H1 (cell line): Measurements from ENCODE around the gene PHF1. TPM values are rescaled to one million over a fixed set of nuclear protein-coding genes. Genes with fewer than 3 reads are reported as not detected.

Experiments
- CTCF ChIA-PET: fragments of 300-600 bp; sonication (Branson Sonifier 250); formaldehyde crosslinking; loops from one replicate; lab custom pipeline; 2021; ENCODE audit not compliant: partially characterized antibody; lab: Charles Lee
- POLR2A ChIA-PET: fragments of 300-600 bp; sonication (Branson Sonifier 250); formaldehyde crosslinking; loops from one replicate; lab custom pipeline; 2021; ENCODE audit warnings: inconsistent platforms; ENCODE audit not compliant: partially characterized antibody; lab: Charles Lee
- DNase-seq, 2 experiments: peaks; one replicate each; pipeline versions ENCODE4 v3.0.0 to v3.0.0-alpha.2; 2010 to 2022; ENCODE audit warnings: low spot score in 2 of 2, low read depth in 1 of 2, mixed read lengths in 1 of 2
- FAIRE-seq: peaks from 2 replicates; lab custom pipeline; 2011; peaks lifted over from hg19 to GRCh38; lab: Jason Lieb, UNC
- H2AFZ ChIP-seq: 2 replicates; pipeline ENCODE4 v1.8.1; 2012; ENCODE audit warnings: low read length, inconsistent platforms
- H2AK5ac ChIP-seq: 2 replicates; pipeline ENCODE4 v1.6.1; 2013; ENCODE audit warnings: low read depth, low read length
- H2BK120ac ChIP-seq: replicated peaks from 2 replicates; pipeline ENCODE3; 2013; ENCODE audit warnings: low read depth, low read length, inconsistent platforms
- H2BK12ac ChIP-seq: 2 replicates; pipeline ENCODE4 v1.6.1; 2013; ENCODE audit warnings: low read depth, low read length
- H2BK15ac ChIP-seq: 2 replicates; pipeline ENCODE4 v1.6.1; 2013; ENCODE audit warnings: low read length
- H2BK20ac ChIP-seq: 2 replicates; pipeline ENCODE4 v1.6.1; 2013; ENCODE audit warnings: low read length
- H2BK5ac ChIP-seq: 2 replicates; pipeline ENCODE4 v1.6.1; 2013; ENCODE audit warnings: low read depth, low read length
- H3K14ac ChIP-seq: 2 replicates; pipeline ENCODE4 v1.6.1; 2013; ENCODE audit warnings: inconsistent platforms; ENCODE audit not compliant: insufficient read length
- H3K18ac ChIP-seq: 2 replicates; pipeline ENCODE4 v1.6.1; 2013; ENCODE audit warnings: low read length; ENCODE audit errors: extremely low read depth
- H3K23ac ChIP-seq: 2 replicates; pipeline ENCODE4 v1.6.1; 2013; ENCODE audit warnings: inconsistent platforms; ENCODE audit not compliant: insufficient read length
- H3K23me2 ChIP-seq: 2 replicates; pipeline ENCODE4 v1.6.1; 2013; ENCODE audit warnings: low read depth, low read length
- H3K27ac ChIP-seq: 2 replicates; pipeline ENCODE4 v1.6.1; 2011; ENCODE audit warnings: low read depth, low read length, inconsistent platforms
- H3K27me3 ChIP-seq, 4 experiments: replicated peaks in 1 of 4; 1 replicate in 1 of 4; 2 replicates in 3 of 4; pipeline versions ENCODE4 v1.6.1 to v1.8.1; 2011 to 2013; ENCODE audit warnings: low read length in 3 of 4, mild to moderate bottlenecking in 3 of 4, inconsistent platforms in 2 of 4, mixed read lengths in 2 of 4, moderate library complexity in 1 of 4; ENCODE audit not compliant: control insufficient read depth in 3 of 4, insufficient read depth in 3 of 4; ENCODE audit errors: extremely low read depth in 1 of 4
- H3K36me3 ChIP-seq, 4 experiments: 2 replicates each; pipeline versions ENCODE4 v1.6.1 to v1.8.1; 2011 to 2013; ENCODE audit warnings: mild to moderate bottlenecking in 4 of 4, low read length in 3 of 4, moderate library complexity in 2 of 4, control low read depth in 1 of 4, inconsistent platforms in 1 of 4; ENCODE audit not compliant: insufficient read depth in 4 of 4, control insufficient read depth in 2 of 4
- H3K4ac ChIP-seq: replicated peaks from 2 replicates; pipeline ENCODE3; 2013; ENCODE audit warnings: low read length, low read depth, mixed read lengths, inconsistent platforms; ENCODE audit not compliant: insufficient read length
- H3K4me1 ChIP-seq, 4 experiments: replicated peaks in 1 of 4; 1 replicate in 1 of 4; 2 replicates in 3 of 4; pipeline versions ENCODE4 v1.6.1 to v1.8.1; 2011 to 2013; ENCODE audit warnings: low read length in 3 of 4, inconsistent platforms in 2 of 4, mixed read lengths in 1 of 4; ENCODE audit not compliant: insufficient read depth in 4 of 4, control insufficient read depth in 3 of 4
- H3K4me2 ChIP-seq, 2 experiments: 2 replicates each; pipeline versions ENCODE4 v1.6.1 to v1.8.1; 2011 to 2013; ENCODE audit warnings: low read depth in 2 of 2, low read length in 2 of 2, control low read depth in 1 of 2, inconsistent platforms in 1 of 2, mild to moderate bottlenecking in 1 of 2; ENCODE audit not compliant: insufficient read depth in 1 of 2
- H3K4me3 ChIP-seq, 4 experiments: fragments of 200-600, 300-600 bp in 1 of 4; sonication (generic), shearing (Covaris generic), sonication (Bioruptor Twin) in 1 of 4; 2 replicates each; pipeline versions ENCODE4 v1.5.1 to v1.8.1; 2011 to 2016; ENCODE audit warnings: low read length in 4 of 4, low read depth in 3 of 4, control low read depth in 2 of 4, inconsistent platforms in 2 of 4, mild to moderate bottlenecking in 2 of 4, mixed read lengths in 1 of 4, moderate library complexity in 1 of 4; ENCODE audit not compliant: insufficient read depth in 2 of 4; ENCODE audit errors: extremely low read depth in 1 of 4
- H3K56ac ChIP-seq: replicated peaks from 2 replicates; pipeline ENCODE3; 2013; ENCODE audit warnings: low read depth, mild to moderate bottlenecking, mixed read lengths, low read length, inconsistent platforms; ENCODE audit not compliant: insufficient read length
- H3K79me1 ChIP-seq: 2 replicates; pipeline ENCODE4 v1.6.1; 2013; ENCODE audit warnings: low read depth, low read length, control low read depth
- H3K79me2 ChIP-seq, 2 experiments: 2 replicates each; pipeline versions ENCODE4 v1.6.1 to v1.8.1; 2012 to 2013; ENCODE audit warnings: low read length in 2 of 2, mild to moderate bottlenecking in 2 of 2, inconsistent platforms in 1 of 2; ENCODE audit not compliant: insufficient read depth in 2 of 2, control insufficient read depth in 1 of 2
- H3K9ac ChIP-seq, 4 experiments: replicated peaks in 1 of 4; 1 replicate in 1 of 4; 2 replicates in 3 of 4; pipeline versions ENCODE4 v1.6.1 to v1.8.1; 2011 to 2013; ENCODE audit warnings: low read depth in 3 of 4, low read length in 3 of 4, control low read depth in 2 of 4, mild to moderate bottlenecking in 2 of 4, moderate library complexity in 2 of 4, inconsistent platforms in 1 of 4; ENCODE audit errors: extremely low read depth in 1 of 4
- H3K9me3 ChIP-seq, 2 experiments: 2 replicates each; pipeline versions ENCODE4 v1.6.1 to v1.8.1; 2012 to 2013; ENCODE audit warnings: mild to moderate bottlenecking in 2 of 2, moderate library complexity in 2 of 2, control low read depth in 1 of 2, inconsistent platforms in 1 of 2, low read depth in 1 of 2, low read length in 1 of 2, mixed read lengths in 1 of 2; ENCODE audit not compliant: insufficient read depth in 2 of 2
- H4K20me1 ChIP-seq, 2 experiments: replicated peaks in 1 of 2; 2 replicates each; pipeline versions ENCODE3 to v1.8.1; 2011 to 2013; ENCODE audit warnings: inconsistent platforms in 2 of 2, low read length in 2 of 2, mild to moderate bottlenecking in 1 of 2; ENCODE audit not compliant: insufficient read depth in 2 of 2, control insufficient read depth in 1 of 2
- H4K5ac ChIP-seq: 2 replicates; pipeline ENCODE4 v1.6.1; 2013; ENCODE audit warnings: low read length, low read depth, mixed read lengths, inconsistent platforms; ENCODE audit not compliant: insufficient read length
- H4K8ac ChIP-seq: 2 replicates; pipeline ENCODE4 v1.8.0; 2013; ENCODE audit warnings: mild to moderate bottlenecking, moderate library complexity, low read length, inconsistent platforms; ENCODE audit not compliant: insufficient read depth; ENCODE audit errors: extremely low read depth
- H4K91ac ChIP-seq: replicated peaks from 2 replicates; pipeline ENCODE3; 2013; ENCODE audit warnings: low read length, mixed read lengths, inconsistent platforms; ENCODE audit not compliant: insufficient read length
- BACH1 ChIP-seq: IDR thresholded peaks from 2 replicates; pipeline ENCODE4 v1.6.1; 2012; ENCODE audit warnings: low read length, improper control_type of control experiment
- CREB1 ChIP-seq: IDR thresholded peaks from 2 replicates; pipeline ENCODE4 v1.6.1; 2012; ENCODE audit warnings: inconsistent platforms
- CTCF ChIP-seq, 3 experiments: IDR thresholded peaks; 1 replicate in 2 of 3; 2 replicates in 1 of 3; pipeline versions ENCODE4 v1.5.1 to v1.6.1; 2011; ENCODE audit warnings: low read length in 3 of 3, mild to moderate bottlenecking in 3 of 3, inconsistent platforms in 2 of 3, low read depth in 1 of 3, moderate library complexity in 1 of 3; ENCODE audit not compliant: insufficient read depth in 1 of 3; ENCODE audit errors: control extremely low read depth in 1 of 3
- NRF1 ChIP-seq: IDR thresholded peaks from 2 replicates; pipeline ENCODE4 v1.6.1; 2011; ENCODE audit warnings: mild to moderate bottlenecking, low read depth, low read length, improper control_type of control experiment
- POU5F1 ChIP-seq: IDR thresholded peaks from 2 replicates; pipeline ENCODE4 v1.6.1; 2011; ENCODE audit warnings: low read depth, mild to moderate bottlenecking, low read length, moderate library complexity
- RNF2 ChIP-seq: fragments of 200-900, 300-1000 bp; sonication (generic); IDR thresholded peaks from 2 replicates; pipeline ENCODE4 v1.7.1; 2016; ENCODE audit warnings: borderline replicate concordance, low read depth, mild to moderate bottlenecking, antibody characterized with exemption, low read length; ENCODE audit not compliant: poor library complexity, severe bottlenecking; ENCODE audit errors: missing control alignments
- TAF1 ChIP-seq: IDR thresholded peaks from 2 replicates; pipeline ENCODE4 v1.6.1; 2011; ENCODE audit warnings: mild to moderate bottlenecking, low read depth, low read length
- YY1 ChIP-seq: IDR thresholded peaks from 2 replicates; pipeline ENCODE4 v1.6.1; 2011; ENCODE audit warnings: low read depth, mild to moderate bottlenecking, low read length
- ZNF274 ChIP-seq: IDR thresholded peaks from 2 replicates; pipeline ENCODE4 v1.7.0; 2012; ENCODE audit warnings: low read length, borderline replicate concordance; ENCODE audit errors: extremely low read depth
- WGBS, 2 experiments: shearing (Covaris generic) in 1 of 2; methylation state at CpG; one replicate each; pipeline versions ENCODE4 v1.1.6 to v1.1.7; 2013 to 2015; ENCODE audit warnings: low lambda C conversion rate in 2 of 2, mixed read lengths in 2 of 2, inconsistent platforms in 1 of 2, low coverage in 1 of 2, missing lambda C conversion rate in 1 of 2; ENCODE audit not compliant: insufficient replicate concordance in 2 of 2, insufficient coverage in 1 of 2, insufficient read length in 1 of 2; ENCODE audit errors: extremely low coverage in 1 of 2, missing lambda C conversion rate in 1 of 2; 5-methylcytosine and 5-hydroxymethylcytosine counted together
- polyA plus RNA-seq, 7 experiments: library from polyadenylated mRNA; depleted of rRNA in 3 of 7; stranded (reverse) in 5 of 7; unstranded in 2 of 7; fragments of >200 nt in 5 of 7; fragments of 200-250 nt in 2 of 7; gene quantifications; 1 replicate in 5 of 7; 2 replicates in 1 of 7; 4 replicates in 1 of 7; pipeline versions ENCODE4 v1.2.1 to v1.2.3, GENCODE V29; 2011 to 2013; ENCODE audit warnings: missing spikeins in 2 of 7, mixed read lengths in 2 of 7
- total RNA-seq: library from RNA; stranded (reverse); fragmentation: NEBNext Ultra II Directional; extraction: Animal tissue kit (Norgen Biotek cat#: 25700); gene quantifications from 2 replicates; pipeline ENCODE4 v1.2.1, GENCODE V29; 2021

The PHF1 gene
- total and polyA plus RNA-seq, 2 of the 8 experiments (the other 6 are each of a cell fraction or from before 2014, with no cell fraction given) = 47.3 to 78.6 TPM

GRCh38 chr6:33458676-33459075, 47.9 kb downstream of the PHF1 start:
- H2BK12ac ChIP-seq = no peak overlapping the region
- H3K79me2 ChIP-seq = peaks cover 0 to 13% of the 10 kb centered on the region in 2 experiments; a peak in 2 of 4 replicates
- ChIA-PET POLR2A (interaction anchor here (1.1 to 17.2 kb wide), 7 partner anchors 9 to 244 kb away, joined by 3 to 381 read pairs (median 6); partner anchors contain the start of gene B3GALT4), CTCF (interaction anchor here (0.7 to 1.3 kb wide), 2 partner anchors 10 to 28 kb away, joined by 3 read pairs; no protein-coding TSS in a partner anchor)
- no peak overlapping the region for H3K4ac ChIP-seq
- TF ChIP-seq CTCF (IDR thresholded peaks at IDR 0.05; ENCODE audit: control extremely low read depth in 1 of 3, insufficient read depth in 1 of 3, low read depth in 1 of 3, low read length in 3 of 3) = no peak
- no peak for TF ChIP-seq ZNF274
- TF ChIP-seq TAF1 = no peak
- TF ChIP-seq RNF2 = no peak
- no peak for TF ChIP-seq BACH1
- TF ChIP-seq NRF1 = no peak
- no peak for TF ChIP-seq YY1
- TF ChIP-seq POU5F1 = no peak
- no peak for TF ChIP-seq CREB1
- DNase-seq (no peak), FAIRE-seq (no peak)
- H4K8ac ChIP-seq = no peak overlapping the region
- no peaks in the 10 kb centered on the region for H3K9me3 ChIP-seq
- no peak overlapping the region for H2BK120ac ChIP-seq
- H4K20me1 ChIP-seq = no peaks in the 10 kb centered on the region
- H3K4me3 ChIP-seq = no peak overlapping the region
- H3K14ac ChIP-seq = no peak overlapping the region
- peaks cover 10 to 12% (median 11%) of the 10 kb centered on the region in 4 experiments; a peak in 5 of 8 replicates for H3K36me3 ChIP-seq
- no peaks in the 10 kb centered on the region for H3K27me3 ChIP-seq
- H3K18ac ChIP-seq = no peak overlapping the region
- no peak overlapping the region for H3K9ac ChIP-seq
- H3K56ac ChIP-seq = no peak overlapping the region
- H2AK5ac ChIP-seq = no peak overlapping the region
- peaks cover 9% of the 10 kb centered on the region for H3K23me2 ChIP-seq
- peaks cover 0 to 5% (median 4%) of the 10 kb centered on the region in 4 experiments; a peak in 5 of 7 replicates for H3K4me1 ChIP-seq
- no peak overlapping the region for H3K4me2 ChIP-seq
- H4K91ac ChIP-seq = no peak overlapping the region
- 84% methylated on average over 3 of the region's 3 CpGs; no CpG with 5 or more reads in 1 of the 2 experiments for WGBS, 2 experiments
- no peak overlapping the region for H2BK20ac ChIP-seq
- H3K79me1 ChIP-seq = peaks cover 5% of the 10 kb centered on the region; the same call in 1 of the 2 replicates
- H2BK15ac ChIP-seq = no peak overlapping the region
- no peak overlapping the region for H4K5ac ChIP-seq
- no peak overlapping the region for H3K27ac ChIP-seq
- H2AFZ ChIP-seq = no peak overlapping the region
- H2BK5ac ChIP-seq = no peak overlapping the region
- H3K23ac ChIP-seq = no peak overlapping the region
